GM06990 (cell line): ENCODE measurements around the gene PPEF1.

ENCODE experiments used
- DNase-seq: peaks from one replicate; pipeline ENCODE4 v3.0.0-alpha.2; 2011; ENCODE audit not compliant: insufficient read length; ENCODE audit errors: extremely low read depth
- H3K27me3 ChIP-seq: replicated peaks from 2 replicates; pipeline ENCODE4 v1.6.0; 2011; ENCODE audit warnings: low read length; ENCODE audit not compliant: control insufficient read depth, insufficient read depth
- H3K36me3 ChIP-seq: 2 replicates; pipeline ENCODE4 v1.5.1; 2011; ENCODE audit warnings: low read length; ENCODE audit not compliant: control insufficient read depth, insufficient read depth
- H3K4me3 ChIP-seq: replicated peaks from 2 replicates; pipeline ENCODE4 v1.5.1; 2011; ENCODE audit warnings: low read depth, mild to moderate bottlenecking, control low read depth, low read length
- CTCF ChIP-seq: IDR thresholded peaks from 2 replicates; pipeline ENCODE4 v1.5.1; 2011; ENCODE audit warnings: low read length, control low read depth, mild to moderate bottlenecking, inconsistent platforms; ENCODE audit not compliant: insufficient read depth, poor library complexity, severe bottlenecking

The PPEF1 gene

DNA sequence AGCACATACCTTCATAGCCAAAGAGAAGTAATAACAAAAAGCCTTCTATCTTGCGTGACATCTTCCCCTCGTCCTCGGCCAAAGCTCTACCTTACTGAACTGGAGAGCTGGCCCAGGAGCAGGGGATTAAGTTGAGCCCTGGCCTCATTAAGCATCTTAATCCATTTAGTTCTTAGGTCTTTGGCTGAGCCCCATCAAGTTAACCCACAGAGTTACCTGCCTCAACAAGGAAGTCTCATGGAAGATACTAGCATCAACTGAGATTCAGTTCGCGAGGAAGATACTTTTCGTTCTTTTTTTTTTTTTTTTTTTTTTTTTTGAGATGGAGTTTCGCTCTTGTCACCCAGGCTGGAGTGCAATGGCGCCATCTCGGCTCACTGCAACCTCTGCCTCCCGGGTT lies 35.4 kb upstream of the PPEF1 start, which contains the start of gene RS1:
Gene RS1, minus strand, starts transcription at position 101 of the 400 bp plus-strand sequence. Its CDS starts 40 bp downstream, at position 61.
- H3K27me3 ChIP-seq: no peaks in the 10 kb centered on the region
- no peak for DNase-seq
- H3K4me3 ChIP-seq: no peak within 1 kb of the TSS
- no peak for TF ChIP-seq CTCF
- H3K36me3 ChIP-seq: no peaks in the 10 kb centered on the region

GRCh38 chrX:18674417-18674787 lies 33.0 kb upstream of the PPEF1 start:
- Histone ChIP-seq H3K4me3 (peak overlapping the region; percentile 60), H3K36me3 (no peaks in the 10 kb centered on the region), H3K27me3 (no peaks in the 10 kb centered on the region)
- TF ChIP-seq CTCF: no peak
- DNase-seq: no peak

GRCh38 chrX:18674788-18675735 lies 32.4 kb upstream of the PPEF1 start:
- no peaks in the 10 kb centered on the region for H3K36me3 ChIP-seq
- TF ChIP-seq CTCF: no peak
- peak overlapping the region; percentile 60 for H3K4me3 ChIP-seq
- peak; percentile 90 for DNase-seq
- no peaks in the 10 kb centered on the region for H3K27me3 ChIP-seq

GRCh38 chrX:18676050-18676449 lies 31.4 kb upstream of the PPEF1 start:
- DNase-seq: no peak
- H3K4me3 ChIP-seq: no peak overlapping the region
- TF ChIP-seq CTCF: no peak

GRCh38 chrX:18676470-18676869 lies 31.0 kb upstream of the PPEF1 start:
- no peak for DNase-seq
- Histone ChIP-seq H3K4me3 (no peak overlapping the region), H3K36me3 (no peaks in the 10 kb centered on the region), H3K27me3 (no peaks in the 10 kb centered on the region)
- no peak for TF ChIP-seq CTCF

More at GRCh38 chrX:18676050-18676449, 31.4 kb upstream of the PPEF1 start:
- no peaks in the 10 kb centered on the region for H3K27me3 ChIP-seq
- no peaks in the 10 kb centered on the region for H3K36me3 ChIP-seq
